Motor neuron (in vitro differentiated cells): ENCODE results near the gene MVP. TPM values are rescaled to one million over a fixed set of nuclear protein-coding genes. Genes with fewer than 3 reads are reported as not detected.
A peak's percentile ranks its signal among the peaks of the same experiment; 100 is the strongest.

Experiments
- ATAC-seq, 8 experiments: fragments of 200-7000 bp; cut with Tn5 transposase; replicated peaks in 6 of 8; 2 replicates each; pipeline ENCODE4 v1.8.0; 2021; ENCODE audit warnings: mild to moderate bottlenecking in 8 of 8, moderate library complexity in 8 of 8
- H3K27ac ChIP-seq, 2 donors: fragments of 250-450 bp; sonication (Bioruptor Pico); 2 replicates each; pipeline ENCODE4 v1.9.0; 2021; ENCODE audit warnings: antibody characterized with exemption in 2 of 2, mild to moderate bottlenecking in 2 of 2, moderate library complexity in 1 of 2
- H3K4me1 ChIP-seq, 2 donors: fragments of 250-450 bp; sonication (Bioruptor Pico); replicated peaks in 1 of 2; 2 replicates each; pipeline ENCODE4 v1.6.1; 2021; ENCODE audit warnings: antibody characterized with exemption in 2 of 2, mild to moderate bottlenecking in 2 of 2, moderate library complexity in 1 of 2
- H3K4me3 ChIP-seq, 5 donors: fragments of 250-450 bp; sonication (Bioruptor Pico); 2 replicates each; pipeline ENCODE4 v1.9.0; 2021; ENCODE audit warnings: antibody characterized with exemption in 5 of 5, mild to moderate bottlenecking in 5 of 5, moderate library complexity in 4 of 5
- WGBS, 10 experiments: fragments of 450-650 bp; shearing (Covaris generic); methylation state at CpG; one replicate each; pipeline ENCODE4 v1.0.0; 2022; 5-methylcytosine and 5-hydroxymethylcytosine counted together
- in situ Hi-C, 9 experiments: fragments of 400-800 bp; cut with MboI; loops; one replicate each; pipeline ENCODE4 v1.15.0; 2021; ENCODE audit warnings: low sequenced_read_pairs in 9 of 9, low pct_unique_long_range_greater_than_20kb in 2 of 9; ENCODE audit not compliant: unreplicated experiment in 9 of 9
- total RNA-seq, 8 experiments: library from RNA; unstranded; fragments of 300-600 nt; gene quantifications; 2 replicates each; pipeline versions ENCODE4 v1.2.3 to v1.2.4, GENCODE V29; 2022

Gene MVP
- total RNA-seq, 8 experiments from 2014 or later: 3.2 to 179 (median 31.0) TPM

GRCh38 chr16:29894352-29894751, 74.1 kb downstream of the MVP start:
- 25 to 100% (median 70%) methylated on average over 1 of the region's 4 CpGs; no CpG with 5 or more reads in 6 of the 10 experiments for WGBS, 10 experiments
- peaks cover 17 to 25% of the 10 kb centered on the region in 2 donors for H3K4me1 ChIP-seq
- in situ Hi-C loops: no loop called here
- no peak for ATAC-seq
- no peak overlapping the region for H3K27ac ChIP-seq
- H3K4me3 ChIP-seq: no peak overlapping the region

GRCh38 chr16:29896841-29897240, 76.6 kb downstream of the MVP start:
- Histone ChIP-seq H3K4me3 (peak overlapping the region in 2 of 5 donors; percentile 4 to 65), H3K4me1 (peaks cover 21 to 28% of the 10 kb centered on the region in 2 donors), H3K27ac (no peak overlapping the region)
- ATAC-seq: no peak
- in situ Hi-C loops: no loop called here
- 40% methylated on average over 1 of the region's 15 CpGs; no CpG with 5 or more reads in 9 of the 10 experiments for WGBS, 10 experiments

- 0 to 64% (median 36%) methylated on average over 1 to 4 of the region's 4 CpGs for WGBS, 10 experiments
- in situ Hi-C loops: no loop called here
- Histone ChIP-seq H3K4me1 (peaks cover 22 to 24% of the 10 kb centered on the region in 2 donors), H3K27ac (peak overlapping the region in 1 of 2 donors; percentile 7), H3K4me3 (peak overlapping the region in 4 of 5 donors; percentile 39 to 65 (median 52))
- ATAC-seq: no peak
These were observed 77.1 kb downstream of the MVP start for GRCh38 chr16:29897333-29897732.

Other genes starting within 250 kb of the MVP start
- 1 to 10 TPM in 1 of 8 experiments, under 1 TPM in 7; 0.07 to 1.1 (median 0.35) TPM for gene SPN, start 157.2 kb upstream of the MVP start, total RNA-seq
- gene QPRT, start 141.3 kb upstream of the MVP start, total RNA-seq: 100 to 1,000 TPM in 1 of 8 experiments, 10 to 100 TPM in 7; 37.7 to 133 (median 52.8) TPM
- gene C16orf54, start 74.5 kb upstream of the MVP start, total RNA-seq: under 1 TPM in 6 of 8 experiments, not detected in 2; 0.05 to 0.28 (median 0.16) TPM
- under 1 TPM in 5 of 8 experiments, not detected in 3; 0.08 to 0.19 (median 0.10) TPM for gene ZG16, start 42.2 kb upstream of the MVP start, total RNA-seq
- 10 to 100 TPM; 16.1 to 96.3 (median 24.4) TPM for gene KIF22, start 29.7 kb upstream of the MVP start, total RNA-seq
- 100 to 1,000 TPM in 7 of 8 experiments, 10 to 100 TPM in 1; 80.2 to 354 (median 177) TPM for gene MAZ, start 13.9 kb upstream of the MVP start, total RNA-seq
- 10 to 100 TPM in 5 of 8 experiments, 1 to 10 TPM in 3; 1.4 to 72.7 (median 28.4) TPM for gene PRRT2, start 8.3 kb upstream of the MVP start, total RNA-seq
- 10 to 100 TPM; 13.7 to 53.0 (median 28.2) TPM for gene PAGR1, start 4.3 kb upstream of the MVP start, total RNA-seq
- 10 to 100 TPM; 38.1 to 64.9 (median 44.0) TPM for gene CDIPT, start 42.8 kb downstream of the MVP start, total RNA-seq
- 10 to 100 TPM; 20.4 to 95.6 (median 70.1) TPM for gene SEZ6L2, start 79.1 kb downstream of the MVP start, total RNA-seq
- gene ASPHD1, start 80.0 kb downstream of the MVP start, total RNA-seq: 10 to 100 TPM in 7 of 8 experiments, 1 to 10 TPM in 1; 8.9 to 30.8 (median 16.9) TPM
- gene KCTD13, start 105.8 kb downstream of the MVP start, total RNA-seq: 10 to 100 TPM in 6 of 8 experiments, 1 to 10 TPM in 2; 9.1 to 82.6 (median 15.2) TPM
- gene TMEM219, start 141.6 kb downstream of the MVP start, total RNA-seq: 10 to 100 TPM; 34.4 to 77.6 (median 56.2) TPM
- gene TAOK2, start 153.4 kb downstream of the MVP start, total RNA-seq: 10 to 100 TPM; 27.0 to 54.4 (median 38.6) TPM
- 10 to 100 TPM in 7 of 8 experiments, 1 to 10 TPM in 1; 7.9 to 30.4 (median 16.9) TPM for gene HIRIP3, start 175.2 kb downstream of the MVP start, total RNA-seq
- 10 to 100 TPM; 31.9 to 61.2 (median 54.2) TPM for gene INO80E, start 175.8 kb downstream of the MVP start, total RNA-seq
- gene DOC2A, start 190.6 kb downstream of the MVP start, total RNA-seq: 1 to 10 TPM in 7 of 8 experiments, under 1 TPM in 1; 0.31 to 8.1 (median 4.0) TPM
- under 1 TPM in 5 of 8 experiments, not detected in 3; 0.43 to 0.90 (median 0.52) TPM for gene C16orf92, start 202.7 kb downstream of the MVP start, total RNA-seq
- gene TLCD3B, start 210.8 kb downstream of the MVP start, total RNA-seq: 10 to 100 TPM in 4 of 8 experiments, 1 to 10 TPM in 2, under 1 TPM in 2; 0.56 to 27.1 (median 10.3) TPM
- 1,000 to 10,000 TPM in 6 of 8 experiments, 100 to 1,000 TPM in 2; 475 to 1,633 (median 1,146) TPM for gene ALDOA, start 245.3 kb downstream of the MVP start, total RNA-seq